BLaER1 treated with 17β-estradiol and CSF1 and Interleukin-3, amounts not matched to agents 10 nM and 100 nM (cell line): ENCODE measurements around the gene CENPH.
"Not testable (repeated sequence)": the region's sequence is repeated elsewhere in the genome, so short reads cannot be mapped to it uniquely, and the experiment has no call there.

Experiments used
- H3K27ac ChIP-seq, 11 experiments: shearing (Covaris generic); formaldehyde crosslinking; 2 replicates each; pipeline ENCODE4 v1.8.1; 2022
- H3K27me3 ChIP-seq, 11 experiments: shearing (Covaris generic); formaldehyde crosslinking; 2 replicates each; pipeline ENCODE4 v1.8.1; 2022
- H3K36me3 ChIP-seq, 11 experiments: shearing (Covaris generic); formaldehyde crosslinking; 2 replicates each; pipeline ENCODE4 v1.8.1; 2022
- H3K4me1 ChIP-seq, 10 experiments: shearing (Covaris generic); formaldehyde crosslinking; 2 replicates each; pipeline ENCODE4 v1.8.1; 2022
- H3K4me2 ChIP-seq, 11 experiments: shearing (Covaris generic); formaldehyde crosslinking; 2 replicates each; pipeline ENCODE4 v1.8.1; 2022
- H3K4me3 ChIP-seq, 10 experiments: shearing (Covaris generic); formaldehyde crosslinking; 2 replicates each; pipeline ENCODE4 v1.8.1; 2022
- H3K9ac ChIP-seq, 11 experiments: shearing (Covaris generic); formaldehyde crosslinking; 2 replicates each; pipeline ENCODE4 v1.8.1; 2022
- H3K9me3 ChIP-seq, 11 experiments: shearing (Covaris generic); formaldehyde crosslinking; replicated peaks in 1 of 11; 2 replicates each; pipeline ENCODE4 v1.8.1; 2022
- H4K20me1 ChIP-seq, 11 experiments: shearing (Covaris generic); formaldehyde crosslinking; 2 replicates each; pipeline ENCODE4 v1.8.1; 2022
- Cebpa-rat ChIP-seq, 11 experiments: shearing (Covaris generic); IDR thresholded peaks; 2 replicates each; pipeline ENCODE4 v1.8.1; 2022

Gene CENPH

GRCh38 chr5:69189162-69190086 lies at the start of gene CENPH:
CENPH (plus strand) TSS chr5:69189583; CDS start chr5:69189635, 52 bp downstream.
- peaks cover 5 to 33% (median 27%) of the 10 kb centered on the region in 11 experiments; a peak in 19 of 22 replicates for H3K36me3 ChIP-seq
- peak in 3 of 11 experiments; percentile 13 to 61 (median 56); a peak in 3 of 22 replicates for TF ChIP-seq Cebpa-rat (IDR thresholded peaks at IDR 0.05)
- H3K4me3 ChIP-seq, result peak within 1 kb of the TSS; percentile 67 to 83 (median 77)
- H3K9ac ChIP-seq, result peak within 1 kb of the TSS; percentile 80 to 92 (median 89)
- H3K27ac ChIP-seq, result peak within 1 kb of the TSS; percentile 68 to 94 (median 88)
- H3K27me3 ChIP-seq, result no peaks in the 10 kb centered on the region
- H4K20me1 ChIP-seq, result no peaks in the 10 kb centered on the region
- no peaks in the 10 kb centered on the region for H3K9me3 ChIP-seq
- H3K4me1 ChIP-seq, result peaks cover 15 to 19% (median 17%) of the 10 kb centered on the region in 10 experiments
- H3K4me2 ChIP-seq, result peak within 1 kb of the TSS; percentile 71 to 95 (median 89)

- not testable (repeated sequence) for H3K9ac ChIP-seq, H3K4me3 ChIP-seq, H3K27me3 ChIP-seq, H3K36me3 ChIP-seq, H3K4me2 ChIP-seq, H3K27ac ChIP-seq, H4K20me1 ChIP-seq
- Histone ChIP-seq H3K9me3 (peaks cover 11 to 30% (median 21%) of the 10 kb centered on the region in 11 experiments), H3K4me1 (peaks cover 0 to 12% (median 8%) of the 10 kb centered on the region in 10 experiments; a peak in 10 of 20 replicates)
These were observed 49.1 kb upstream of the CENPH start for GRCh38 chr5:69140239-69140638.

- Histone ChIP-seq H4K20me1 (no peaks in the 10 kb centered on the region), H3K4me1 (peaks cover 0 to 9% (median 6%) of the 10 kb centered on the region in 10 experiments; a peak in 10 of 20 replicates), H3K4me3 (no peak overlapping the region), H3K9ac (no peak overlapping the region), H3K27me3 (no peaks in the 10 kb centered on the region), H3K9me3 (peaks cover 11 to 30% (median 21%) of the 10 kb centered on the region in 11 experiments), H3K27ac (no peak overlapping the region), H3K4me2 (no peak overlapping the region), H3K36me3 (no peaks in the 10 kb centered on the region)
- TF ChIP-seq Cebpa-rat (IDR thresholded peaks at IDR 0.05), result no peak
These were observed 48.6 kb upstream of the CENPH start for GRCh38 chr5:69140827-69141226.

GRCh38 chr5:69148576-69148975 lies 40.8 kb upstream of the CENPH start:
- not testable (repeated sequence) for H3K27ac ChIP-seq, H3K4me3 ChIP-seq, H3K9me3 ChIP-seq, H3K27me3 ChIP-seq, H4K20me1 ChIP-seq, H3K9ac ChIP-seq, H3K4me1 ChIP-seq, H3K36me3 ChIP-seq, H3K4me2 ChIP-seq

GRCh38 chr5:69148981-69149675 lies 40.3 kb upstream of the CENPH start:
- Histone ChIP-seq H3K9ac (no peak overlapping the region), H3K27ac (no peak overlapping the region), H3K4me3 (no peak overlapping the region), H3K4me1 (peaks cover 0 to 5% (median 0%) of the 10 kb centered on the region in 10 experiments; a peak in 1 of 20 replicates), H3K27me3 (no peaks in the 10 kb centered on the region), H3K4me2 (no peak overlapping the region), H3K9me3 (0 out of 22 replicates have a peak, but pooled peaks cover 0 to 4% (median 0%) of the 10 kb centered on the region in 11 experiments), H4K20me1 (no peaks in the 10 kb centered on the region), H3K36me3 (no peaks in the 10 kb centered on the region)
- no peak for TF ChIP-seq Cebpa-rat (IDR thresholded peaks at IDR 0.05)

- no peak overlapping the region for H3K4me3 ChIP-seq
- H3K4me2 ChIP-seq, result no peak overlapping the region
- TF ChIP-seq Cebpa-rat (IDR thresholded peaks at IDR 0.05), result no peak
These were observed 39.7 kb upstream of the CENPH start for GRCh38 chr5:69149676-69150010.

GRCh38 chr5:69152731-69153130 lies 36.7 kb upstream of the CENPH start:
- Histone ChIP-seq H3K36me3 (no peaks in the 10 kb centered on the region), H3K9ac (no peak overlapping the region), H3K27me3 (no peaks in the 10 kb centered on the region), H3K4me3 (no peak overlapping the region), H3K9me3 (no peaks in the 10 kb centered on the region), H3K27ac (peak overlapping the region in 1 of 11 experiments; percentile 11; a peak in 1 of 22 replicates), H4K20me1 (no peaks in the 10 kb centered on the region), H3K4me1 (peaks cover 0 to 5% (median 0%) of the 10 kb centered on the region in 10 experiments; a peak in 1 of 20 replicates), H3K4me2 (peak overlapping the region in 1 of 11 experiments; percentile 32; a peak in 1 of 22 replicates)
- TF ChIP-seq Cebpa-rat (IDR thresholded peaks at IDR 0.05), result no peak

More at GRCh38 chr5:69149676-69150010, 39.7 kb upstream of the CENPH start:
- no peak overlapping the region for H3K27ac ChIP-seq
- H3K36me3 ChIP-seq, result no peaks in the 10 kb centered on the region
- 0 out of 22 replicates have a peak, but pooled peaks cover 0 to 4% (median 0%) of the 10 kb centered on the region in 11 experiments for H3K9me3 ChIP-seq
- no peaks in the 10 kb centered on the region for H3K27me3 ChIP-seq
- no peaks in the 10 kb centered on the region for H4K20me1 ChIP-seq
- H3K4me1 ChIP-seq, result peaks cover 0 to 5% (median 0%) of the 10 kb centered on the region in 10 experiments; a peak in 1 of 20 replicates
- H3K9ac ChIP-seq, result no peak overlapping the region

GRCh38 chr5:69156456-69156855 lies 32.9 kb upstream of the CENPH start:
- no peak overlapping the region for H3K9ac ChIP-seq
- no peak overlapping the region for H3K4me2 ChIP-seq
- no peaks in the 10 kb centered on the region for H4K20me1 ChIP-seq

GRCh38 chr5:69158039-69158438 lies 31.3 kb upstream of the CENPH start:
- H4K20me1 ChIP-seq, result no peaks in the 10 kb centered on the region
- no peak for TF ChIP-seq Cebpa-rat (IDR thresholded peaks at IDR 0.05)
- H3K27ac ChIP-seq, result no peak overlapping the region
- peaks cover 0 to 2% (median 0%) of the 10 kb centered on the region in 10 experiments; a peak in 1 of 20 replicates for H3K4me1 ChIP-seq
- no peak overlapping the region for H3K4me2 ChIP-seq
- peaks cover 0 to 13% (median 6%) of the 10 kb centered on the region in 11 experiments; a peak in 10 of 22 replicates for H3K9me3 ChIP-seq
- H3K9ac ChIP-seq, result no peak overlapping the region
- H3K36me3 ChIP-seq, result no peaks in the 10 kb centered on the region
- H3K27me3 ChIP-seq, result no peaks in the 10 kb centered on the region
- H3K4me3 ChIP-seq, result no peak overlapping the region

More at GRCh38 chr5:69156456-69156855, 32.9 kb upstream of the CENPH start:
- no peak for TF ChIP-seq Cebpa-rat (IDR thresholded peaks at IDR 0.05)
- Histone ChIP-seq H3K9me3 (no peaks in the 10 kb centered on the region), H3K27ac (no peak overlapping the region), H3K4me3 (no peak overlapping the region), H3K4me1 (peaks cover 0 to 5% (median 0%) of the 10 kb centered on the region in 10 experiments; a peak in 1 of 20 replicates), H3K36me3 (no peaks in the 10 kb centered on the region), H3K27me3 (no peaks in the 10 kb centered on the region)
